ENCODE results near the gene LIMK1. TPM values are rescaled to one million over a fixed set of nuclear protein-coding genes. Genes with fewer than 3 reads are reported as not detected.
A peak's percentile ranks its signal among the peaks of the same experiment; 100 is the strongest.
"Not testable (repeated sequence)": the region's sequence is repeated elsewhere in the genome, so short reads cannot be mapped to it uniquely, and the experiment has no call there.

LIMK1 gene
- total and polyA plus RNA-seq, 4 donors, result 6.1 to 18.9 (median 11.6) TPM

- no peaks in the 10 kb centered on the region for H3K27me3 ChIP-seq (ENCODE audit: control insufficient read depth in 1 of 2, insufficient read depth in 2 of 2, low read length in 1 of 2)
- intact Hi-C loops (cut with DNase I), result no loop called here
- DNase-seq (no peak), ATAC-seq (ENCODE audit: low FRiP score) (no peak)
- peak overlapping the region in 1 of 2 donors; percentile 30 for H3K27ac ChIP-seq (ENCODE audit: low read depth in 1 of 2, low read length in 2 of 2)
- H3K9me3 ChIP-seq (ENCODE audit: control insufficient read depth, low read length), result no peaks in the 10 kb centered on the region
- H3K4me3 ChIP-seq (ENCODE audit: low read length in 2 of 2), result no peak overlapping the region
- H3K4me1 ChIP-seq (ENCODE audit: control insufficient read depth in 1 of 2, insufficient read depth in 2 of 2, low read length in 2 of 2), result no peaks in the 10 kb centered on the region
- H3K36me3 ChIP-seq (ENCODE audit: control insufficient read depth in 1 of 2, insufficient read depth in 2 of 2, low read length in 1 of 2), result peaks cover 0 to 14% of the 10 kb centered on the region in 2 donors
- WGBS, 2 donors, result 18 to 27% methylated on average over 9 of the region's 9 CpGs
These were observed 40.1 kb upstream of the LIMK1 start for GRCh38 chr7:74043523-74043951.

DNA sequence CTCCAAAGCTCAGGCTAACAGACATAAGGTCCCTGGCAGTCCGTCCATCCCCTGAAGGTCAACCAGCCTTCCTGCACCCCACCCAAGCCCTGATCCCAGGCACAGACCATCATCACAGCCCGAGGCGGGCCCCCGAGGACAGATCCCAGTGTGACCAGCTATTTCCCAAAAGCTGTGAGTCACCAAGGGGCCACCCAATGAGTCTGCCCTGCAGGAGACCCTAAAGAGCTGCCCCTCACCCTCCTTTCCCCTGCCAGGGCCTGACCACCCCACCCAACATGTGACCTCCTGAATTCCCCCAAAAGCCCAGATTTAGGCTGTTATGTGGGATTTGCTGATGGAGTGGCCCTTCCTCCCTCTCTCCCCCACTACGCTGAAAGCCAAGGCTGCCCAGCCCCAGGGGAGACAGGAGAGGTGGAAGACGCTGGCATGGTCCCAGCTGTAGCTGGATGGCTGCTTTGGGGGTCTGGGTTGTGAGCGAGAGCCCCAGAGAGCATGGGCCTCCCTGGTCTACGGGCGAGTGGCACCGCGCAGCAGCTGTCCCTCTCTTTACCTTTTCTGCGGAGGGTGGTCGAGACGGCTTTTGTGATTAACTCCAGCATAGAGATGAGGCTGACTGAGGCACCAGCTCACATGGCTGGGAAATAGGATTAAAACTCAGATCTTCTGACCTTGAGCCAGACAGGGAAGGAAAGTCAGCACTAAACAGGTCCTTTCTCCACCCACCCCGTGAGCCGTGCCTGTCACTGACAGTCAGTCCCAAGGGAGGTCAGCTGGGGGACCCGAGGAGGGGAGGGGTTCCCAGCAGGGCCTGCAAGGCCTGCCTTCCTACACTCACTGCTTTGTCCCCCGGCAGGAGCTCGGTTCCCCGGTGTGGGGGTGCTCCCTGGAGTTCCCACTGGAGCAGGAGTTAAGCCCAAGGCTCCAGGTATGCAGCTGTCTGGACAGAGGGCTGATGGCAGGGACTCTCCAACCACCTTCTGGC is 38.9 kb upstream of the LIMK1 start:
- intact Hi-C loops (cut with DNase I), result no loop called here
- Histone ChIP-seq H3K27me3 (ENCODE audit: control insufficient read depth in 1 of 2, insufficient read depth in 2 of 2, low read length in 1 of 2) (no peaks in the 10 kb centered on the region), H3K9me3 (ENCODE audit: control insufficient read depth, low read length) (no peaks in the 10 kb centered on the region), H3K4me1 (ENCODE audit: control insufficient read depth in 1 of 2, insufficient read depth in 2 of 2, low read length in 2 of 2) (no peaks in the 10 kb centered on the region), H3K36me3 (ENCODE audit: control insufficient read depth in 1 of 2, insufficient read depth in 2 of 2, low read length in 1 of 2) (peaks cover 0 to 15% of the 10 kb centered on the region in 2 donors), H3K4me3 (ENCODE audit: low read length in 2 of 2) (no peak overlapping the region), H3K27ac (ENCODE audit: low read depth in 1 of 2, low read length in 2 of 2) (peak overlapping the region in 1 of 2 donors; percentile 15)
- DNase-seq, result peak in 1 of 2 donors; percentile 74
- peak; percentile 12 for ATAC-seq (ENCODE audit: low FRiP score)
- WGBS, 2 donors, result 35 to 41% methylated on average over 20 of the region's 20 CpGs

DNA sequence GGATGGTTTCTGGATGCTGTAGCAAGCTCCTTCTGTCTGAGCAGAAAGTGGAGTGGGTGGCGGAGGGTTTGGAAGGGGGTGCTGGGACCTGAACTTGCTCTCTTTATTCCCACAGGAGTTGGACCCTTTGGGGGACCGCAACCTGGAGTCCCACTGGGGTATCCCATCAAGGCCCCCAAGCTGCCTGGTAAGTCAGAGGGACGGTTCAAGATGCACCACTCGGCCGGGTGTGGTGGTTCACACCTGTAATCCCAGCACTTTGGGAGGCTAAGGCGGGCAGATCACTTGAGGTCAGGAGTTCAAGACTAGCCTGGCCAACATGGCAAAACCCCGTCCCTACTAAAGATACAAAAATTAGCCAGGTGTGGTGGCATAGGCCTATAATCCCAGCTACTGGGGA is 37.0 kb upstream of the LIMK1 start:
- H3K27me3 ChIP-seq (ENCODE audit: control insufficient read depth in 1 of 2, insufficient read depth in 2 of 2, low read length in 1 of 2); H3K4me3 ChIP-seq (ENCODE audit: low read length in 2 of 2); DNase-seq; H3K9me3 ChIP-seq (ENCODE audit: control insufficient read depth, low read length); ATAC-seq (ENCODE audit: low FRiP score); H3K4me1 ChIP-seq (ENCODE audit: control insufficient read depth in 1 of 2, insufficient read depth in 2 of 2, low read length in 2 of 2); intact Hi-C loops (cut with DNase I): not testable (repeated sequence)
- H3K36me3 ChIP-seq (ENCODE audit: control insufficient read depth in 1 of 2, insufficient read depth in 2 of 2, low read length in 1 of 2), result peaks cover 7 to 15% of the 10 kb centered on the region in 2 donors
- WGBS, 2 donors, result 70 to 73% methylated on average over 7 of the region's 7 CpGs
- peak overlapping the region in 1 of 2 donors; percentile 22 for H3K27ac ChIP-seq (ENCODE audit: low read depth in 1 of 2, low read length in 2 of 2)

GRCh38 chr7:74047804-74048380 is 35.7 kb upstream of the LIMK1 start:
- no peak for DNase-seq

DNA sequence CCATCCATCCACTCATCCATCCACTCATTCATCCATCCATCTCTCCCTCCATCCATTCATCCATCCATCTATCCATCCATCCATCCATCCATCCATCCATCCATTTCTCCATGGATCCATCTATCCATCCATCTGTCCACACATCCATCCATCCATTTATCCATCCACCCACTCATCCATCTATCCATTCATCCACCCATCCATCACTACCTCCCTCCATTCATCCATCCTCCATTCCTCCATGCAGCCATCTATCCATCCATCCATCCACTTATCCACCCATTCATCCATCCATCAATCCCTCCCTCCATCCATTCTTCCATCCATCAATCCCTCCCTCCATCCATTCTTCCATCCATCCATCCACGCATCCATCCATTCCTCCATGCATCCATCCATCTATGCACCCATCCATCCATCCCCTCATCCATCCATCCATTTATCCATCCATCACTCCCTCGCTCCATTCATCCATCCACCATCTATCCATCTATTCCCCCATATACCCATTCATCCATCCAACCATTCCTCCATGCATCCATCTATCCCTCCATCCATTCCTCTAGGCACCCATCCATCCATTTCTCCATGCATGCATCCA is 34.5 kb upstream of the LIMK1 start:
- H3K36me3 ChIP-seq (ENCODE audit: control insufficient read depth in 1 of 2, insufficient read depth in 2 of 2, low read length in 1 of 2), result peaks cover 12 to 24% of the 10 kb centered on the region in 2 donors
- H3K4me1 ChIP-seq (ENCODE audit: control insufficient read depth in 1 of 2, insufficient read depth in 2 of 2, low read length in 2 of 2), result no peaks in the 10 kb centered on the region
- no peaks in the 10 kb centered on the region for H3K9me3 ChIP-seq (ENCODE audit: control insufficient read depth, low read length)
- no peaks in the 10 kb centered on the region for H3K27me3 ChIP-seq (ENCODE audit: control insufficient read depth in 1 of 2, insufficient read depth in 2 of 2, low read length in 1 of 2)
- no peak overlapping the region for H3K4me3 ChIP-seq (ENCODE audit: low read length in 2 of 2)
- no peak overlapping the region for H3K27ac ChIP-seq (ENCODE audit: low read depth in 1 of 2, low read length in 2 of 2)
- intact Hi-C loops (cut with DNase I), result no loop called here
- ATAC-seq (ENCODE audit: low FRiP score) (no peak), DNase-seq (no peak)
- WGBS, 2 donors, result 88 to 97% methylated on average over 2 of the region's 2 CpGs

More at GRCh38 chr7:74047804-74048380, 35.7 kb upstream of the LIMK1 start:
- H3K27ac ChIP-seq (ENCODE audit: low read depth in 1 of 2, low read length in 2 of 2), result no peak overlapping the region
- WGBS, 2 donors, result 49 to 56% methylated on average over 5 of the region's 5 CpGs
- ATAC-seq (ENCODE audit: low FRiP score), result no peak
- intact Hi-C loops (cut with DNase I), result no loop called here
- H3K4me3 ChIP-seq (ENCODE audit: low read length in 2 of 2), result no peak overlapping the region
- H3K4me1 ChIP-seq (ENCODE audit: control insufficient read depth in 1 of 2, insufficient read depth in 2 of 2, low read length in 2 of 2), result no peaks in the 10 kb centered on the region
- H3K9me3 ChIP-seq (ENCODE audit: control insufficient read depth, low read length), result no peaks in the 10 kb centered on the region
- no peaks in the 10 kb centered on the region for H3K27me3 ChIP-seq (ENCODE audit: control insufficient read depth in 1 of 2, insufficient read depth in 2 of 2, low read length in 1 of 2)
- H3K36me3 ChIP-seq (ENCODE audit: control insufficient read depth in 1 of 2, insufficient read depth in 2 of 2, low read length in 1 of 2), result peaks cover 12 to 18% of the 10 kb centered on the region in 2 donors

DNA sequence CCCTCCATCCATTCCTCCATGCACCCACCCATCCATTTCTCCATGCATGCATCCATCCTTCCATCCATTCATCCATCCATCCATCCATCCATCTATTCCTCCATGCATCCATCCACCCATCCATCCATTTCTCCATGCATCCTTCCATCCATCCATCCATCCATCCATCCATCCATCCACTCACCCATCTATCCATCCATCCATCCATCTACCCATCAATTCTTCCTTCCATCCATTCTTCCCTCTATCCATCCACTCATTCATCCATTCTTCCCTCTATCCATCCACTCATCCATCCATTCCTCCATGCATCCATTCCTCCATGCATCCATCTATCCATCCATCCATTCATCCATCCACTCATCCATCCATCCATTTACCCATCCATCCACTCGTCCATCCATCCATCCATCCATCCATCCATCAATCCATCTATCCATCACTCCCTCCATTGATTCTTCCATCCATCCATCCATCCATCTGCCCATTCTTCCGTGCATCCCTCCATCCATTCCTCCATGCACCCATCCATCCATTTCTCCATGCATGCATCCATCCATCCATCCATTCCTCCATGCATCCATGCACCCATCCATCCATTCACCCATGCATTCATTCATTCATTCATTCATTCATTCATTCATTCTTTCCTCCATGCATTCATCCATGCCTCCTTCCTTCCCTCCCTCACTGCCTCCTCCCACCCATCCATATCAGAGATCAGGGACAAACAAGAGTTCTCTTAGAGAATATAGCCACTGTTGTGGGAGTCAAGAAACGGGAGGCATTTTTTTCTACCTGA is 33.4 kb upstream of the LIMK1 start:
- Histone ChIP-seq H3K4me3 (ENCODE audit: low read length in 2 of 2) (no peak overlapping the region), H3K27me3 (ENCODE audit: control insufficient read depth in 1 of 2, insufficient read depth in 2 of 2, low read length in 1 of 2) (no peaks in the 10 kb centered on the region), H3K27ac (ENCODE audit: low read depth in 1 of 2, low read length in 2 of 2) (no peak overlapping the region), H3K9me3 (ENCODE audit: control insufficient read depth, low read length) (no peaks in the 10 kb centered on the region), H3K4me1 (ENCODE audit: control insufficient read depth in 1 of 2, insufficient read depth in 2 of 2, low read length in 2 of 2) (no peaks in the 10 kb centered on the region), H3K36me3 (ENCODE audit: control insufficient read depth in 1 of 2, insufficient read depth in 2 of 2, low read length in 1 of 2) (peaks cover 12 to 26% of the 10 kb centered on the region in 2 donors)
- intact Hi-C loops (cut with DNase I), result no loop called here
- ATAC-seq (ENCODE audit: low FRiP score) (no peak), DNase-seq (no peak)
- WGBS, 2 donors, result 50 to 52% methylated on average over 3 of the region's 3 CpGs

GRCh38 chr7:74051193-74051592 is 32.4 kb upstream of the LIMK1 start:
- Histone ChIP-seq H3K27ac (ENCODE audit: low read depth in 1 of 2, low read length in 2 of 2) (peak overlapping the region in 1 of 2 donors; percentile 1), H3K27me3 (ENCODE audit: control insufficient read depth in 1 of 2, insufficient read depth in 2 of 2, low read length in 1 of 2) (no peaks in the 10 kb centered on the region), H3K4me3 (ENCODE audit: low read length in 2 of 2) (no peak overlapping the region), H3K9me3 (ENCODE audit: control insufficient read depth, low read length) (no peaks in the 10 kb centered on the region), H3K36me3 (ENCODE audit: control insufficient read depth in 1 of 2, insufficient read depth in 2 of 2, low read length in 1 of 2) (peaks cover 12 to 23% of the 10 kb centered on the region in 2 donors), H3K4me1 (ENCODE audit: control insufficient read depth in 1 of 2, insufficient read depth in 2 of 2, low read length in 2 of 2) (no peaks in the 10 kb centered on the region)
- WGBS, 2 donors, result 4 to 11% methylated on average over 10 of the region's 10 CpGs
- DNase-seq (peak; percentile 56 to 59), ATAC-seq (ENCODE audit: low FRiP score) (no peak)
- intact Hi-C loops (cut with DNase I), result no loop called here
